Panc1 (cell line): ENCODE results near the gene ATP2B1.

Source experiments
- CTCF ChIP-seq: fragments of 450-650 bp; IDR thresholded peaks from 2 replicates; pipeline ENCODE4 v1.5.1; 2017; ENCODE audit warnings: mild to moderate bottlenecking
- POLR2AphosphoS5 ChIP-seq: IDR thresholded peaks from 2 replicates; pipeline ENCODE4 v1.6.1; 2012; ENCODE audit warnings: mild to moderate bottlenecking, low read depth, low read length, moderate library complexity
- SIN3A ChIP-seq: IDR thresholded peaks from 2 replicates; pipeline ENCODE4 v1.6.1; 2012; ENCODE audit warnings: low read depth, mild to moderate bottlenecking, low read length, moderate library complexity, borderline replicate concordance; ENCODE audit not compliant: insufficient read depth
- TCF7L2 ChIP-seq: IDR thresholded peaks from 2 replicates; pipeline ENCODE4 v1.6.1; 2011; ENCODE audit warnings: mild to moderate bottlenecking, low read depth, low read length, inconsistent platforms

- TF ChIP-seq CTCF (no peak), POLR2AphosphoS5 (no peak), TCF7L2 (no peak), SIN3A (no peak)
Observed at GRCh38 chr12:89622115-89622514, 86.5 kb downstream of the ATP2B1 start.
